ENCODE data around the gene THRA.

THRA gene

DNA sequence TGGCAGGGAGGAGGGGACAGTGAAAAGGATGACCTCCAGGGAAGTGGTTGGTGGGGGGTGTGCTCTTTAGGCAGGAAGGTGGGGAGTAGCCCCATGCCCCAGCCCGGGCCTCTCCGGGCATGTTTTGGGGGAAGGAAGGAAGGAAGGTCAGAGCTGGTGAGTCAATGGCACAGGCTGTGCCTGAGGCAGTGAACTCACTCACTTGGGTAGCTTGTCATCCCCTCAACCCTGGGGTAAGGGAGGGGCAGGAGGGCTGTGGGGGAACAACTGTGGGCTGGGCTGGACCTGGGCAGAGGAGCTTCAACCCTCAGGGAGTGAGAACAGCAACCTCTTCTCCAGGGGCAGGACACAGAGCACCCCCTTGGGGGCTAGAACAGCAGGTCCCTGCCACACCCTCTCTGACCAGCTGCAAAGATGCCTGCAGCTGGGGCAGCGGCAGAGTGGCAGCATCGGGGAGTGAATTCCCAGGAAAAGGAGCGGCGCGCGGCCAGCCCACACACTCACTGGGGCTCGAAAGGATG, 41.3 kb upstream of the THRA start:
- no peak for TF ChIP-seq POLR2A (IDR thresholded peaks at IDR 0.05; ENCODE audit: low read depth, low read length)
- TF ChIP-seq TAF1 (IDR thresholded peaks at IDR 0.05; ENCODE audit: borderline replicate concordance, low read depth, low read length), result no peak
- TF ChIP-seq POLR2AphosphoS5 (IDR thresholded peaks at IDR 0.05; ENCODE audit: low read depth, low read length), result no peak
- FAIRE-seq, result no peak
- DNase-seq (ENCODE audit: insufficient read length), result peak; percentile 5

DNA sequence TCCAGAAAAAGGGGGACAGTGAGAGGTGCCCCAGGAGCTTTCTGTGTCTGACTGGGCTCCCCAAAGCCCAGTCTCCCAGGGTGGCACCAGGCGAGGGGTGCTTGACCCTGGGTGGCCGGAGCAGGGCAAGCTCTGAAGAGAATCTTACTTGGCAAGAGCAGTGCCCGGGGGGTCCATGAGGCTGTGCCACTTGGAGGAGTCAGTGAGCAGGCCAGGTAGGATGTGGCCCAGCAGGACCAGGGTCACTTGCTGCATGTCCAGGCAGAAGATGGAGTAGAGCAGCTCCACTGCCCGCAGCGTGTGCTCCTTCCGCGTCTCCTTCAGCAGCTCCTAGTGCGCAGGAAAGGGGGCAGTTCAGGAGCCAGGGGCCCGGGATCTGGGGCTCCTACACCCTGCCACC, 40.3 kb upstream of the THRA start:
- DNase-seq (ENCODE audit: insufficient read length) (peak; percentile 7), FAIRE-seq (no peak)
- TF ChIP-seq TAF1 (IDR thresholded peaks at IDR 0.05; ENCODE audit: borderline replicate concordance, low read depth, low read length) (no peak), POLR2A (IDR thresholded peaks at IDR 0.05; ENCODE audit: low read depth, low read length) (no peak), POLR2AphosphoS5 (IDR thresholded peaks at IDR 0.05; ENCODE audit: low read depth, low read length) (no peak)

DNA sequence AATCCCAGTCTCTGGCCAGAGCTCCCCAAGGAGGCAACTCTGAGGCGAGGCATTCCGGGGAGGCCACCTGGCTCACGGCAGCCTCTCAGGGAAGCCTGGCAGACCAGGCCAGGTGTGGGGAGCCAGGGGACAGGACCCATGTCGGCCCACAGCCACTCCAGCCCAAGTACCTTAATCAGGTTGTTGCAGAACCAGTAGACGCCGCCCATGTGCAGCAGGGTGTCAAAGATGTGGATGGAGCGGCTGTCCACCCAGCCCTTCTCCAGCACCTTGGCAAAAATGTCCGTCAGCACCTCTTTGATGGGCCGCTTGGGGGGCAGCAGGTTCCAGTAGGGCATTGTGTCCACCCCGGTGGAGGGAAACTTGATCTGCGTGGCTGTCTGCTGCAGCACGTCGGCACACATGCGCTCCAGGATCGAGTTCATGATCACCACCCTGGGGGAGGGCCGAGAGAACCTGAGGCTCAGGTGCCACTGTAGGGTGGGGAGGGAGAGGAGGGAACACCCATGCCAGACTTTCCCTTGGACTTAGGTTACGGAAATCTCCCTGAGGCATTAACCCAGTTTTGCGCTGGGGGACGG, 39.7 kb upstream of the THRA start:
- TF ChIP-seq TAF1 (IDR thresholded peaks at IDR 0.05; ENCODE audit: borderline replicate concordance, low read depth, low read length) (no peak), POLR2AphosphoS5 (IDR thresholded peaks at IDR 0.05; ENCODE audit: low read depth, low read length) (no peak), POLR2A (IDR thresholded peaks at IDR 0.05; ENCODE audit: low read depth, low read length) (no peak)
- no peak for DNase-seq (ENCODE audit: insufficient read length)
- FAIRE-seq, result no peak

DNA sequence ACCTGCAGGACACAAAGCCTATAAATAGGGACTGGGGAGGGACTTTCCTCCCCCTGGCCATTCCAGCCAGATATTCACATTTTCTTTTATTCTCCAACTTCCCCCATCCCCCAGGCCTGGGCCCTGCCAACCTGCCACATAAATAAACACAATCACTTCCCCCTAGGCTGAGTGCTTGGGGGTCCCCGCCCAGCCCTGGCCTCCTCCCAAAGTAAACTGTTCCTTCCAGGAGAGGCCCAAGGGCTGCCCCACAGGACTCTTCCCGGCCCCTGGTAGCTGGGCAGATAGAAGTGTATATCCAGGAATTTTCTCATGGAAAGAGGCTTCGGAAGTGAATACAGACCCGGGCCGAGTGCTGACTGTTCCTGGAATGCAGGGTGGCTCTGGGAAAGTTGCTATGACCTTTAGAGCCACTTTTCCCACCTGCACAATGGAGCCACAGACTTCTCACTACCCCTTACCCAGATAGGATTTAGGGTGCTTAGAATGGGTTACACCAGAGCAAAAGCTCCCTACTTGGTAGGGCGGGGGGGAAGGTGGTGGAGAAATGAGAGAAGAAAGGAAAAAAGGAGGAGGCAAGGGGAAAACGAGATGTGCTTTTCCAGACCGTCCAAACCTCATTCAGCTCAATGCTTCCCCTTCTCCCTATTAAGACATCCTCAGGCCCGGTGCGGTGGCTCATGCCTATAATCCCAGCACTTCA, 39.0 kb upstream of the THRA start:
- no peak for FAIRE-seq
- TF ChIP-seq POLR2AphosphoS5 (IDR thresholded peaks at IDR 0.05; ENCODE audit: low read depth, low read length), result no peak
- no peak for TF ChIP-seq TAF1 (IDR thresholded peaks at IDR 0.05; ENCODE audit: borderline replicate concordance, low read depth, low read length)
- TF ChIP-seq POLR2A (IDR thresholded peaks at IDR 0.05; ENCODE audit: low read depth, low read length), result no peak
- DNase-seq (ENCODE audit: insufficient read length), result no peak

DNA sequence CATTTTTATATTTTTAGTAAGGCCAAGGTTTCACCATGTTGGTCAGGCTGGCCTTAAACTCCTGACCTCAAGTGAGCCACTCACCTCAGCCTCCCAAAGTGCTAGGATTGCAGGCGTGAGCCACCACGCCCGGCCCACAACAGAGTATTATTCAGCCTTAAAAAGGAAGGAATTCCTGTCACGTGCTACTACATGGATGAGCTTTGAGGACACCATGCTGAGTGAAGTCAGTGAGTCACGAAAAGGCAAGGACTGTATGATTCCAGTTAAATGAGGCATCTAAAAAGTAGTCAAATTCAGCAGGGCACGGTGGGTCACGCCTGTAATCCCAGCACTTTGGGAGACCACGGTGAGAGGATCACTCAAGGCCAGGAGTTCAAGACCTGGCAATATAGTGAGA, 37.9 kb upstream of the THRA start:
- TF ChIP-seq TAF1 (IDR thresholded peaks at IDR 0.05; ENCODE audit: borderline replicate concordance, low read depth, low read length) (no peak), POLR2A (IDR thresholded peaks at IDR 0.05; ENCODE audit: low read depth, low read length) (no peak), POLR2AphosphoS5 (IDR thresholded peaks at IDR 0.05; ENCODE audit: low read depth, low read length) (no peak)
- DNase-seq (ENCODE audit: insufficient read length), result no peak
- no peak for FAIRE-seq

DNA sequence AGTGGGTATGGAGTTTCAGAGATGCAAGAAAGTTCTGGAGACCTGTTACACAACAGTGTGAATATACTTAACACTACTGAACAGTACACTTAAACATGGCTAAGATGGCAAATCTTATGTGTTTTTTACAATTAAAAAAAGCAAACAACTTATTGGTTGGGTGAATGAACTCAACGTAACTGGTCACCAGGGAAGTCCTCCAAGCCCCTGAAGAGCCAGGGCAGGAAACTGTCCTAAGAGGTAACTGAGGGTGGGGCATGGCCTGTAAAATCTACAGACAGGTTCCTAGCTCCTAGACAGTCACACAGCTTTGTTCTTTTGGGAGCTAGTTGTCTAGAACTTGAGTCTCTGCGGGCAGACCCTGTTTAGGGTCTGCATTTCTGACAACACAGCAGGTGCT, 37.2 kb upstream of the THRA start:
- no peak for FAIRE-seq
- TF ChIP-seq TAF1 (IDR thresholded peaks at IDR 0.05; ENCODE audit: borderline replicate concordance, low read depth, low read length), result no peak
- no peak for TF ChIP-seq POLR2A (IDR thresholded peaks at IDR 0.05; ENCODE audit: low read depth, low read length)
- no peak for TF ChIP-seq POLR2AphosphoS5 (IDR thresholded peaks at IDR 0.05; ENCODE audit: low read depth, low read length)
- DNase-seq (ENCODE audit: insufficient read length), result no peak

DNA sequence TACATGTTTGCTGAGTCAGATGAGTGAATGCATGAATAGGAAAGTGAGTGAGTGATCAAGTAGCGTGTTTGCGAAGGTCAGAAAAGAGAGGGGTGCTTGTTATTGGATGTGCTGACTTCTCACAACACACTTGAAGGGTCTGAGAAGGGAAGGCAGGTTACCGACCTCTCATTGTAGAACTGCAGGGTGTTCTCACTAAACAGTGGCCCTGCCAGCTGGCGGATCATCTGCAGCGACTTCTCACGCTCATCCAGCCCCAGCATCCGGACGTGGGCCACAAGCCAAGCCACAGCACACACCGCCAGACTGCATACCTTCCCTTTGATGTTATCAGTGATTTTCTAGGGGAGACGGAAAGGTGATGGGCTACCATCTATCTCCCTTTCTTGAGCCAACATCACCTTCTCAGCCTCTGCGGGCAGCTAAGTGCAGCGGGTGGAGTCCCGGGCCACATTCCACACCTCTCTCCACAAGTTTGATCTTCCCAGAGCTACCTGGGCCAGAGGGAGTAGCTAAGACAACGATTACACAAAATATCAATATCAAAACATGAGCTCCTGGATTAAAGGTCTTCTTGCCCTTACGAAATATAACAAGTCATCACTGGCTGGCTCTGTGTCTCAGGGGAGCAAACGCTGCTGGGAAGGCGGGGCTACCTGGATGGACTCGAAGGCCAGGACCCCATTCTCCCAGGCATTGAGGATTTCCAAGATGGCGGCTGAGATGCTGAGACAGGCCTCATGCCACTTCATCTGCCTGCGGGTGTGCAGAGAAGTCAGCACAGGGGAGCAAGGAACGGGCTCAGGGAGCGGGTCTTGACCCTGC, 36.6 kb upstream of the THRA start:
- FAIRE-seq (no peak), DNase-seq (ENCODE audit: insufficient read length) (peak; percentile 7)

DNA sequence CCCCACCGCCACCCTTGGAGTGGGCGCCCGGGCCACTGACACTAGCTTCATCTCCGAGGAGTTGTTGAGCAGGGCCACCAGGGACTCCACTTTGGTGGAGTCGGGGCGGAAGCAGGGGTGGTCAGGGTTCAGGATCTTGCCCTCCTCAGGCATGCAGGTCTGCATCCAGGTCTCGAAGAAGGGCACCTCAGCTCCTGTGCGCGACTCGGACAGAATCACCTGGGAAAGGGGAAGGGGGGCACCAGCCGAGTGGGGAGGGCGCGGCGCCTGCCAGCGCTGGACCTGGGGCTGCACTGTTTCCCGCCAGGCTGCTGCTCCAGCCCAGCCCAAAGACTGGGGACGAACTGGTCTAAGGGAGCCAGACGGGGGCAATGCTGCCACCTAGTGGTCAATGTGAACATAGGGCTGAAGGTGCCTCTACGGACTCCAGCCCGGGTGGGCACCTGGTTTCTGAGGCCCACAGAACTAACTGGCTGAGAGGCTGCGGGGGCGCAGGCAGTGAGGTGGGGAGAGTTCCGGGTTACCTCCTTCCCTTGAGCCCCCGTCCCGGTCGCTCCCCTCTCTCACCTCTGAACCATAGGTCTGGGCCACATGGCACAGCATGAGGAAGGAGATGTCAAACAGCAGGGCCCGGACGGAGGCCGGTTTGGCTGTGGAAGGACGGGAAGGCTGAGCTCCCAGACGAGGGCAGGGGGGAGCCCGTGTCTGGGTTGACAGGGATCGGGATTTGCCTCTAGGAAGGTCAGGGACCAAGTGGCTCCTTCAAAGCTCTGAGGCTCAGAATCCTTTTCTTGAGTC, 35.8 kb upstream of the THRA start:
- DNase-seq (ENCODE audit: insufficient read length) (peak; percentile 90), FAIRE-seq (peak; percentile 91)
- no peak for TF ChIP-seq POLR2A (IDR thresholded peaks at IDR 0.05; ENCODE audit: low read depth, low read length)
- TF ChIP-seq POLR2AphosphoS5 (IDR thresholded peaks at IDR 0.05; ENCODE audit: low read depth, low read length), result no peak
- no peak for TF ChIP-seq TAF1 (IDR thresholded peaks at IDR 0.05; ENCODE audit: borderline replicate concordance, low read depth, low read length)

More for the DNA sequence above, 36.6 kb upstream of the THRA start:
- TF ChIP-seq TAF1 (IDR thresholded peaks at IDR 0.05; ENCODE audit: borderline replicate concordance, low read depth, low read length), result no peak
- no peak for TF ChIP-seq POLR2AphosphoS5 (IDR thresholded peaks at IDR 0.05; ENCODE audit: low read depth, low read length)
- no peak for TF ChIP-seq POLR2A (IDR thresholded peaks at IDR 0.05; ENCODE audit: low read depth, low read length)

DNA sequence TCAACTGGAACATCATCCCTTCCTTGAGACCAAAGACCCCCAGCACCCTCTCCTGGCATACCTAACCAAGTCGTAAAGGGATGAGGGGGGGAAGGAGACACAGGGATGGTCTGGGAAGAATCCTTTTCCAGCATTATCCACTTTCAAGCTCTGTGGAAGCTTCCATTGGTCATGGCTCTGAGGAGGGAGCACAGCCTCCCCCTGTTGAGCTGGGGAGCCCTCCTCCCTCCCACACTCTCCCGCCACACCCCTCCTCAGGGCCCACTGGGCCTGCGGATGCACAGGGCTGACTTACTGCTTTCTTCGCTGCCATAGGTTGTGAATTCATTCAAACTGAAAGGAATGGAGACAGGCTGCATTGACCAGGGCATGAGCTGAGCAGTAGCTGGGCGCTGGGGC, 35.2 kb upstream of the THRA start:
- DNase-seq (ENCODE audit: insufficient read length), result peak; percentile 23
- FAIRE-seq, result no peak
- TF ChIP-seq POLR2A (IDR thresholded peaks at IDR 0.05; ENCODE audit: low read depth, low read length) (no peak), POLR2AphosphoS5 (IDR thresholded peaks at IDR 0.05; ENCODE audit: low read depth, low read length) (no peak), TAF1 (IDR thresholded peaks at IDR 0.05; ENCODE audit: borderline replicate concordance, low read depth, low read length) (no peak)

DNA sequence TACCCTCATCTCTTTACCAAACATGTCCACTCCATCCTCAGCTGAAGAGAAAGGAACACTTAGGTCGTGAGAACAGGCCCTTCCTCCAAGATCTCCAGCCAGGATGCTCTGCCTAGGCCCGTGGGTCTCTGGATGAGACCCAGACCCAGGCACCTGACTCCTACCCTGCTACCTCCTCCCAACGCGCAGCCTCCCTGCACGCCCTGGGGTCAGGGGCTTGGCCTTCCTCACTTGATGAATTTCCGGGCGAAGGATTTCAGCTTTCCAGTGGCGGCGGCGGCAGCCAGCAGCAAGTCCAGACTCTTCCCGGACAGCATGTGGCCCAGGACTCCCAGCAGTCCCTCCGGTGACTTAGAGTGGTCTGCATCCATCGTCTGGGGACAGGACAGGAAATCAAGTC, 34.2 kb upstream of the THRA start:
- TF ChIP-seq TAF1 (IDR thresholded peaks at IDR 0.05; ENCODE audit: borderline replicate concordance, low read depth, low read length) (no peak), POLR2AphosphoS5 (IDR thresholded peaks at IDR 0.05; ENCODE audit: low read depth, low read length) (no peak), POLR2A (IDR thresholded peaks at IDR 0.05; ENCODE audit: low read depth, low read length) (no peak)
- FAIRE-seq, result no peak
- DNase-seq (ENCODE audit: insufficient read length), result no peak

DNA sequence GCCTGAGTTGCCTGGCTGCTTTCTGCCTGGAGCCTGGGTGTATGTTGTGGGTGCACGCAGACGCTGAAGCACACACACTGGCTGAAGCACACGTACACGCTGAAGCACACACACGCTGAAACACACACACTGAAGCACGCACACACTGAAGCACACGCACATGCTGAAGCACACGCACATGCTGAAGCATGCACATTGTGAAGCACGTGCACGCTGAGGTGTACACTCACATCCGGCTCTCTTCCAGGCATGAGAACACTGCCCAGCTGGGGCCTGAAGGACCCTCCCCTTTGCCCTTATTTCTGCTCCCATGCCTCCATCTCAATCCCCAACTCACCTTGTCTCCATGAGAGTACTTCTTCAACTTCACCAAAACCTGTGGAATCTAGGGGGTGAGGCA, 31.1 kb upstream of the THRA start:
- FAIRE-seq (no peak), DNase-seq (ENCODE audit: insufficient read length) (no peak)
- TF ChIP-seq POLR2A (IDR thresholded peaks at IDR 0.05; ENCODE audit: low read depth, low read length) (no peak), POLR2AphosphoS5 (IDR thresholded peaks at IDR 0.05; ENCODE audit: low read depth, low read length) (no peak), TAF1 (IDR thresholded peaks at IDR 0.05; ENCODE audit: borderline replicate concordance, low read depth, low read length) (no peak)

Data from GM12892 (cell line).